HEK293T (cell line): Measurements from ENCODE around the gene RPRD1B.

Experiments used
- CTCF ChIA-PET: fragments of 350-600 bp; formaldehyde crosslinking; extraction: SDS; loops from one replicate; lab custom pipeline; 2021; ENCODE audit warnings: antibody characterized with exemption, inconsistent platforms; lab: Yijun Ruan, JAX
- POLR2A ChIA-PET: fragments of 350-600 bp; formaldehyde crosslinking; extraction: SDS; loops from one replicate; lab custom pipeline; 2020; ENCODE audit warnings: antibody characterized with exemption, inconsistent platforms; lab: Yijun Ruan, JAX
- DNase-seq: peaks from one replicate; pipeline ENCODE4 v3.0.0; 2012; ENCODE audit warnings: mixed read lengths; ENCODE audit errors: extremely low spot score
- ARNT ChIP-seq: fragments of 450-650 bp; IDR thresholded peaks from 2 replicates; pipeline ENCODE4 v1.6.1; 2017; ENCODE audit warnings: mild to moderate bottlenecking
- BHLHE40 ChIP-seq: fragments of 450-650 bp; IDR thresholded peaks from 2 replicates; pipeline ENCODE4 v1.6.1; 2016; ENCODE audit warnings: mild to moderate bottlenecking, moderate library complexity, borderline replicate concordance
- CTBP1 ChIP-seq: fragments of 450-650 bp; IDR thresholded peaks from 2 replicates; pipeline ENCODE4 v1.6.1; 2016; ENCODE audit warnings: borderline replicate concordance
- ELF4 ChIP-seq: fragments of 450-650 bp; IDR thresholded peaks from 2 replicates; pipeline ENCODE4 v1.6.1; 2017; ENCODE audit warnings: antibody characterized with exemption
- FOXA1 ChIP-seq: fragments of 450-650 bp; IDR thresholded peaks from 2 replicates; pipeline ENCODE4 v1.6.1; 2016; ENCODE audit warnings: mild to moderate bottlenecking
- FOXK2 ChIP-seq: fragments of 450-650 bp; IDR thresholded peaks from 2 replicates; pipeline ENCODE4 v1.6.1; 2016; ENCODE audit warnings: mild to moderate bottlenecking
- FOXM1 ChIP-seq: fragments of 450-650 bp; IDR thresholded peaks from 2 replicates; pipeline ENCODE4 v1.6.1; 2017; ENCODE audit warnings: mild to moderate bottlenecking, borderline replicate concordance
- HDGF ChIP-seq: fragments of 450-650 bp; IDR thresholded peaks from 2 replicates; pipeline ENCODE4 v1.6.1; 2017; ENCODE audit warnings: antibody characterized with exemption, borderline replicate concordance
- L3MBTL2 ChIP-seq: fragments of 450-650 bp; conservative IDR thresholded peaks from 2 replicates; pipeline ENCODE4 v1.6.1; 2016; ENCODE audit warnings: mild to moderate bottlenecking
- LEF1 ChIP-seq: fragments of 450-650 bp; IDR thresholded peaks from 2 replicates; pipeline ENCODE4 v1.6.1; 2017; ENCODE audit warnings: mild to moderate bottlenecking, borderline replicate concordance
- NFRKB ChIP-seq: fragments of 450-650 bp; IDR thresholded peaks from 2 replicates; pipeline ENCODE4 v1.6.1; 2016; ENCODE audit warnings: mild to moderate bottlenecking, moderate library complexity
- PKNOX1 ChIP-seq: fragments of 450-650 bp; IDR thresholded peaks from 2 replicates; pipeline ENCODE4 v1.6.1; 2016
- SP1 ChIP-seq: fragments of 450-650 bp; IDR thresholded peaks from 2 replicates; pipeline ENCODE4 v1.6.1; 2017
- SUZ12 ChIP-seq: fragments of 450-650 bp; IDR thresholded peaks from 2 replicates; pipeline ENCODE4 v1.6.1; 2016; ENCODE audit warnings: mild to moderate bottlenecking
- TARDBP ChIP-seq: fragments of 450-650 bp; IDR thresholded peaks from 2 replicates; pipeline ENCODE4 v1.6.1; 2016
- ZNF384 ChIP-seq: fragments of 450-650 bp; IDR thresholded peaks from 2 replicates; pipeline ENCODE4 v1.6.1; 2016

RPRD1B gene

GRCh38 chr20:38112930-38113294 lies 79.4 kb downstream of the RPRD1B start:
- ChIA-PET CTCF (interaction anchor here (3.6 kb wide), 1 partner anchor 109 kb away, joined by 17 read pairs; no protein-coding TSS in a partner anchor), POLR2A (no interaction called here)
- no peak for TF ChIP-seq SP1
- TF ChIP-seq SUZ12, result no peak
- TF ChIP-seq L3MBTL2, result no peak
- no peak for TF ChIP-seq FOXA1
- TF ChIP-seq ARNT, result no peak
- no peak for TF ChIP-seq BHLHE40
- TF ChIP-seq CTBP1, result no peak
- TF ChIP-seq ZNF384, result no peak
- TF ChIP-seq FOXK2, result no peak
- TF ChIP-seq PKNOX1, result no peak
- no peak for TF ChIP-seq NFRKB
- TF ChIP-seq FOXM1, result no peak
- TF ChIP-seq ELF4, result no peak
- no peak for TF ChIP-seq TARDBP
- no peak for TF ChIP-seq HDGF
- TF ChIP-seq LEF1, result no peak
- DNase-seq, result no peak

- DNase-seq, result peak; percentile 35
- TF ChIP-seq SP1 (no peak), ZNF384 (no peak), CTBP1 (no peak), L3MBTL2 (no peak), ELF4 (no peak), BHLHE40 (no peak), ARNT (no peak), FOXK2 (no peak), FOXM1 (no peak), FOXA1 (no peak), LEF1 (no peak), TARDBP (no peak), HDGF (no peak), PKNOX1 (no peak), NFRKB (no peak), SUZ12 (no peak)
- CTCF ChIA-PET, result interaction anchor here (1.5 to 3.6 kb wide), 2 partner anchors 56 to 108 kb away, joined by 7 to 17 read pairs; no protein-coding TSS in a partner anchor
- POLR2A ChIA-PET, result no interaction called here
Measured at GRCh38 chr20:38113401-38114325, 80.1 kb downstream of the RPRD1B start.

- CTCF ChIA-PET, result interaction anchor here (1.5 to 3.6 kb wide), 2 partner anchors 57 to 107 kb away, joined by 7 to 17 read pairs; no protein-coding TSS in a partner anchor
- no peak for TF ChIP-seq SUZ12
- no peak for TF ChIP-seq NFRKB
- no peak for TF ChIP-seq TARDBP
- no peak for TF ChIP-seq ARNT
- no peak for TF ChIP-seq FOXK2
- TF ChIP-seq LEF1, result no peak
- TF ChIP-seq FOXM1, result no peak
- no peak for TF ChIP-seq PKNOX1
- no peak for TF ChIP-seq ZNF384
- no peak for TF ChIP-seq BHLHE40
- no peak for TF ChIP-seq ELF4
- no peak for TF ChIP-seq FOXA1
- no peak for TF ChIP-seq L3MBTL2
- POLR2A ChIA-PET, result no interaction called here
Measured at GRCh38 chr20:38114353-38114791, 80.8 kb downstream of the RPRD1B start.

GRCh38 chr20:38115205-38115604 lies 81.7 kb downstream of the RPRD1B start:
- TF ChIP-seq LEF1 (no peak), TARDBP (no peak), FOXA1 (no peak), SUZ12 (no peak), NFRKB (no peak), FOXM1 (no peak), ZNF384 (no peak), CTBP1 (no peak), ELF4 (no peak), PKNOX1 (no peak), ARNT (no peak)
- CTCF ChIA-PET, result interaction anchor here (3.6 kb wide), 1 partner anchor 106 kb away, joined by 17 read pairs; no protein-coding TSS in a partner anchor
- no peak for DNase-seq
- POLR2A ChIA-PET, result no interaction called here

More at GRCh38 chr20:38114353-38114791, 80.8 kb downstream of the RPRD1B start:
- DNase-seq, result no peak

GRCh38 chr20:38115896-38116295 lies 82.3 kb downstream of the RPRD1B start:
- no peak for DNase-seq
- TF ChIP-seq PKNOX1 (no peak), NFRKB (no peak), SUZ12 (no peak), BHLHE40 (no peak), TARDBP (no peak), FOXK2 (no peak), CTBP1 (no peak), HDGF (no peak), ARNT (no peak), FOXA1 (no peak), ZNF384 (no peak), L3MBTL2 (no peak), LEF1 (no peak), ELF4 (no peak), SP1 (no peak), FOXM1 (no peak)
- ChIA-PET CTCF (no interaction called here), POLR2A (no interaction called here)
